Keratinocyte (primary cell): ENCODE measurements around the gene CSF3R.

Experiments
- CTCF ChIP-seq, 3 experiments: IDR thresholded peaks in 1 of 3; conservative IDR thresholded peaks in 1 of 3; optimal IDR thresholded peaks in 1 of 3; 2 replicates in 2 of 3; 3 replicates in 1 of 3; pipeline versions ENCODE3 to v1.5.1; 2011; ENCODE audit warnings: low read length in 3 of 3, mild to moderate bottlenecking in 3 of 3, moderate library complexity in 2 of 3, control low read depth in 1 of 3, inconsistent platforms in 1 of 3; ENCODE audit not compliant: insufficient read depth in 2 of 3; ENCODE audit errors: extremely low read depth in 1 of 3
- EZH2 ChIP-seq: IDR thresholded peaks from one replicate; pipeline ENCODE4 v1.6.1; 2012; ENCODE audit warnings: inconsistent platforms, mild to moderate bottlenecking, low read length, moderate library complexity

GRCh38 chr1:36481091-36481490 is 1.6 kb downstream of the CSF3R start:
- TF ChIP-seq CTCF (optimal IDR thresholded peaks at IDR 0.05 in 1 of 3, IDR thresholded peaks at IDR 0.05 in 1 of 3, conservative IDR thresholded peaks at IDR 0.05 in 1 of 3; ENCODE audit: extremely low read depth in 1 of 3, insufficient read depth in 2 of 3, low read length in 3 of 3) (no peak), EZH2 (no peak)
